ENCODE measurements around the gene EIF4G1. TPM values are rescaled to one million over a fixed set of nuclear protein-coding genes. Genes with fewer than 3 reads are reported as not detected.

EIF4G1 gene
- total RNA-seq, 3 donors from 2014 or later = 990 to 1,057 (median 1,007) TPM

DNA sequence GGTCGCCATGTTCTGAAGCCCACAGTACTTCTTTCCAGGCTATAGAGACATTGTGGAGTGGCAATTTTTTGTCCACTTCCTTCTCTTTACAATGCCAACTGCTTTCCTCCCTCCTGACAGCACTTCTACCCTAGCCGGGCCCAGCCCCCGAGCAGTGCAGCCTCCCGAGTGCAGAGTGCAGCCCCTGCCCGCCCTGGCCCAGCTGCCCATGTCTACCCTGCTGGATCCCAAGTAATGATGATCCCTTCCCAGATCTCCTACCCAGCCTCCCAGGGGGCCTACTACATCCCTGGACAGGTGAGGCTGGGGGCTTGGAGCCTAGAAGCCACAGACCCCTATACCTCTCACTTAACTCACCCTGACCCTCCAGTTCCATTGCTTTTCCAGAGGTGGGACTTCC is 2.8 kb downstream of the EIF4G1 start:
- H3K4me1 Mint-ChIP-seq (ENCODE audit: low read depth) = peaks cover 32% of the 10 kb centered on the region
- DNase-seq = no peak
- no peaks in the 10 kb centered on the region for H3K9me3 Mint-ChIP-seq
- H3K36me3 Mint-ChIP-seq (ENCODE audit: insufficient read depth) = peaks cover 39% of the 10 kb centered on the region
- no peak for ATAC-seq
- H3K4me3 Mint-ChIP-seq = peak overlapping the region; percentile 87
- H3K27me3 Mint-ChIP-seq (ENCODE audit: low read depth) = no peaks in the 10 kb centered on the region

DNA sequence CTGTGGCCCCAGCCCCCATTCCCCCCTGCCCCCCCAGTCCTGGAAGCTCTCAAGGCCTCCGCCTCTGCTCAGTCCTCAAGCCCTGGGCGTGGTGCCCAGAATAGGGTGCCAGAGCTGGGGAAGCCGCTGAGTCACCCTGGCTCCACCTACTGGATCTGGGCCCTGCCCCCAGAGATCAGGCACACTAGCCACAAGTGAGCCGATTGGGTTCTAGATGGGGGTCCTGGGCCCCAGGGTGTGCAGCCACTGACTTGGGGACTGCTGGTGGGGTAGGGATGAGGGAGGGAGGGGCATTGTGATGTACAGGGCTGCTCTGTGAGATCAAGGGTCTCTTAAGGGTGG is 5.7 kb downstream of the EIF4G1 start:
- DNase-seq (peak; percentile 52), ATAC-seq (peak; percentile 57 to 60)
- H3K4me1 Mint-ChIP-seq (ENCODE audit: low read depth) = peaks cover 36% of the 10 kb centered on the region
- H3K27me3 Mint-ChIP-seq (ENCODE audit: low read depth) = no peaks in the 10 kb centered on the region
- H3K36me3 Mint-ChIP-seq (ENCODE audit: insufficient read depth) = peaks cover 58% of the 10 kb centered on the region
- no peaks in the 10 kb centered on the region for H3K9me3 Mint-ChIP-seq
- no peak overlapping the region for H3K4me3 Mint-ChIP-seq

DNA sequence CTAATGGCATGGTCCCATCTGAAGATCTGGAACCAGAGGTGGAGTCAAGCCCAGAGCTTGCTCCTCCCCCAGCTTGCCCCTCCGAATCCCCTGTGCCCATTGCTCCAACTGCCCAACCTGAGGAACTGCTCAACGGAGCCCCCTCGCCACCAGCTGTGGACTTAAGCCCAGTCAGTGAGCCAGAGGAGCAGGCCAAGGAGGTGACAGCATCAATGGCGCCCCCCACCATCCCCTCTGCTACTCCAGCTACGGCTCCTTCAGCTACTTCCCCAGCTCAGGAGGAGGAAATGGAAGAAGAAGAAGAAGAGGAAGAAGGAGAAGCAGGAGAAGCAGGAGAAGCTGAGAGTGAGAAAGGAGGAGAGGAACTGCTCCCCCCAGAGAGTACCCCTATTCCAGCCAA is 7.3 kb downstream of the EIF4G1 start:
- Mint-ChIP-seq H3K4me3 (no peak overlapping the region), H3K36me3 (ENCODE audit: insufficient read depth) (peaks cover 65% of the 10 kb centered on the region), H3K9me3 (no peaks in the 10 kb centered on the region), H3K27me3 (ENCODE audit: low read depth) (no peaks in the 10 kb centered on the region), H3K4me1 (ENCODE audit: low read depth) (peaks cover 40% of the 10 kb centered on the region)
- ATAC-seq (no peak), DNase-seq (no peak)

DNA sequence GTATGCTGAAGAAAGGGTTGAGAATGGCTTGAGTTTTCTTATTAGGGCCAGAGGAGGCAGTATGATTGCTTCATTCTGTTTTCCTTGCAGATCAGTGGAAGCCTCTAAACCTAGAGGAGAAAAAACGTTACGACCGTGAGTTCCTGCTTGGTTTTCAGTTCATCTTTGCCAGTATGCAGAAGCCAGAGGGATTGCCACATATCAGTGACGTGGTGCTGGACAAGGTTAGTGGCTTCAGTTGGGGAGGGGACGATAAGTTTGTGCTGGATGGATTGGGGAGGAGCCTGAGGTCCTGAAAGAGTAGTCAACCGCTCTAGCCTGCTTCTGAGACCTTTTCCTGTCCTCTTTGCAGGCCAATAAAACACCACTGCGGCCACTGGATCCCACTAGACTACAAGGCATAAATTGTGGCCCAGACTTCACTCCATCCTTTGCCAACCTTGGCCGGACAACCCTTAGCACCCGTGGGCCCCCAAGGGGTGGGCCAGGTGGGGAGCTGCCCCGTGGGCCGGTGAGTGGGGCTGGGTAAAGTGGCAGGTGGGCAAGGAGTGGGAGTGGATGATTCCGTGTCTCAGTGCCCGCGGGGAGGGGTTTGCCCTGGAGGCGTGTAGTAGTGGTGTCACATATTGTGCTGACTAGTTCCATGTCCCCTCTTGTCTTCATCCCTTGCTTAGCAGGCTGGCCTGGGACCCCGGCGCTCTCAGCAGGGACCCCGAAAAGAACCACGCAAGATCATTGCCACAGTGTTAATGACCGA is 8.5 kb downstream of the EIF4G1 start:
- H3K27me3 Mint-ChIP-seq (ENCODE audit: low read depth) = no peaks in the 10 kb centered on the region
- H3K4me3 Mint-ChIP-seq = no peak overlapping the region
- peaks cover 66% of the 10 kb centered on the region for H3K36me3 Mint-ChIP-seq (ENCODE audit: insufficient read depth)

DNA sequence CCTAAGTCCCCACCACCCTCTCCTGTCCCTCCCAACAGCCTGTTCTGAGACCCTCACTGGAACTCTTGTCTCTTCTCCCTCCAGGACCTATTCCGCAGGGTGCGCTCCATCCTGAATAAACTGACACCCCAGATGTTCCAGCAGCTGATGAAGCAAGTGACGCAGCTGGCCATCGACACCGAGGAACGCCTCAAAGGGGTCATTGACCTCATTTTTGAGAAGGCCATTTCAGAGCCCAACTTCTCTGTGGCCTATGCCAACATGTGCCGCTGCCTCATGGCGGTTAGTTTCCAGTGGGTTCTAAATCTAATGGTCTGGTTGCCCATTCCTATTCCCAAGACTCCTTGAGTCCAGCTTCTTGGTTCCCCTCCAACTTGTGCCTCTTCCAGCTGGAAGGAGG is 9.3 kb downstream of the EIF4G1 start:
- Mint-ChIP-seq H3K27me3 (ENCODE audit: low read depth) (no peaks in the 10 kb centered on the region), H3K36me3 (ENCODE audit: insufficient read depth) (peaks cover 71% of the 10 kb centered on the region), H3K4me1 (ENCODE audit: low read depth) (peaks cover 24% of the 10 kb centered on the region), H3K4me3 (no peak overlapping the region), H3K9me3 (no peaks in the 10 kb centered on the region)
- DNase-seq = no peak
- ATAC-seq = no peak

More for the DNA sequence above, 8.5 kb downstream of the EIF4G1 start:
- no peaks in the 10 kb centered on the region for H3K9me3 Mint-ChIP-seq
- no peak for ATAC-seq
- DNase-seq = no peak
- H3K4me1 Mint-ChIP-seq (ENCODE audit: low read depth) = peaks cover 27% of the 10 kb centered on the region

DNA sequence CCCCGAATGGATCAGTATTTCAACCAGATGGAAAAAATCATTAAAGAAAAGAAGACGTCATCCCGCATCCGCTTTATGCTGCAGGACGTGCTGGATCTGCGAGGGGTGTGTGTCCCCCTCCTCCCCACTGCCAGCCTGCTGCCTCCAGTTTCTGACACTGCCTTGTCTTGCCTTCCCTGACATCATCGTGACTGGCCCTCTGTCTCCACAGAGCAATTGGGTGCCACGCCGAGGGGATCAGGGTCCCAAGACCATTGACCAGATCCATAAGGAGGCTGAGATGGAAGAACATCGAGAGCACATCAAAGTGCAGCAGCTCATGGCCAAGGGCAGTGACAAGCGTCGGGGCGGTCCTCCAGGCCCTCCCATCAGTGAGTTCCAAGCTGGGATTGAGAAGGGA is 10.9 kb downstream of the EIF4G1 start:
- no peaks in the 10 kb centered on the region for H3K27me3 Mint-ChIP-seq (ENCODE audit: low read depth)
- DNase-seq (no peak), ATAC-seq (no peak)
- peaks cover 79% of the 10 kb centered on the region for H3K36me3 Mint-ChIP-seq (ENCODE audit: insufficient read depth)
- no peaks in the 10 kb centered on the region for H3K9me3 Mint-ChIP-seq
- peaks cover 15% of the 10 kb centered on the region for H3K4me1 Mint-ChIP-seq (ENCODE audit: low read depth)
- no peak overlapping the region for H3K4me3 Mint-ChIP-seq

DNA sequence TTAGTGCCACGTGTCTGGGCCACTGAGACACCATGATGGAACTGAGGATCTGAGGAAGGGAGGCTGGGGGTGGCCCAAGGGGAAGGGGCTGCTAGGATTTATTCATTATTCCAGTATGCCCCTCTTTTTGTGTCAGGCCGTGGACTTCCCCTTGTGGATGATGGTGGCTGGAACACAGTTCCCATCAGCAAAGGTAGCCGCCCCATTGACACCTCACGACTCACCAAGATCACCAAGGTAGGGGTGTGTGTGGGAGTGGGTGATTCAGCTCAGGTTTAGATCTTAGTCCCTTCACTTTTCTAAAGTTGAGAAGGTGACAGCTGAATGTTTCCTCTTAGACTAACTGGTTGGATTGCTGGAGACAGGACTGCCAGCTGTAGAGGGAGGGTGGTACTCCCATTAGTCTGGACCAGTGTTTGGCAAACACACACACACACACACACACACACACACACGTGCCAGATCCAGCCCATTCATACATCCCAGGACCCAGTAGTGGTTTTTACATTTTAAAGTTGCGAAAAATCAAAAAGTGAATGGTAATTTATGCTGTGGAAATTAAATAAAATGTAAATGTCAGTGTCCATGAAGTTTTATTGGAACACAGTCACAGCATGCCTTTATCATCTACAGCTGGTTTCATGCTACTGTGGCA is 11.4 kb downstream of the EIF4G1 start:
- peaks cover 15% of the 10 kb centered on the region for H3K4me1 Mint-ChIP-seq (ENCODE audit: low read depth)
- no peaks in the 10 kb centered on the region for H3K9me3 Mint-ChIP-seq
- ATAC-seq = peak; percentile 82 to 91
- peaks cover 79% of the 10 kb centered on the region for H3K36me3 Mint-ChIP-seq (ENCODE audit: insufficient read depth)
- no peaks in the 10 kb centered on the region for H3K27me3 Mint-ChIP-seq (ENCODE audit: low read depth)
- peak; percentile 39 for DNase-seq
- no peak overlapping the region for H3K4me3 Mint-ChIP-seq

DNA sequence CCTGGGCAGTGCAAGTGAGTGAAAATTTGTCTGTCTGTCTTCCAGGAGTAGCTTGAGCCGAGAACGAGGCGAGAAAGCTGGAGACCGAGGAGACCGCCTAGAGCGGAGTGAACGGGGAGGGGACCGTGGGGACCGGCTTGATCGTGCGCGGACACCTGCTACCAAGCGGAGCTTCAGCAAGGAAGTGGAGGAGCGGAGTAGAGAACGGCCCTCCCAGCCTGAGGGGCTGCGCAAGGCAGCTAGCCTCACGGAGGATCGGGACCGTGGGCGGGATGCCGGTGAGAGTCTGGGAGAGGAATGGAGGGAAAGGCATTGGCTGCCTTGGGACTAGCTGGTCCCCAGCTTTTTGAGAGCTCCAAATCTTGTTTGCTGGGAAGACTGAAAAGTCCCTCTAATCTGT is 12.8 kb downstream of the EIF4G1 start:
- no peaks in the 10 kb centered on the region for H3K27me3 Mint-ChIP-seq (ENCODE audit: low read depth)
- DNase-seq = no peak
- peaks cover 15% of the 10 kb centered on the region for H3K4me1 Mint-ChIP-seq (ENCODE audit: low read depth)
- no peak overlapping the region for H3K4me3 Mint-ChIP-seq
- peaks cover 79% of the 10 kb centered on the region for H3K36me3 Mint-ChIP-seq (ENCODE audit: insufficient read depth)
- ATAC-seq = no peak
- H3K9me3 Mint-ChIP-seq = no peaks in the 10 kb centered on the region

DNA sequence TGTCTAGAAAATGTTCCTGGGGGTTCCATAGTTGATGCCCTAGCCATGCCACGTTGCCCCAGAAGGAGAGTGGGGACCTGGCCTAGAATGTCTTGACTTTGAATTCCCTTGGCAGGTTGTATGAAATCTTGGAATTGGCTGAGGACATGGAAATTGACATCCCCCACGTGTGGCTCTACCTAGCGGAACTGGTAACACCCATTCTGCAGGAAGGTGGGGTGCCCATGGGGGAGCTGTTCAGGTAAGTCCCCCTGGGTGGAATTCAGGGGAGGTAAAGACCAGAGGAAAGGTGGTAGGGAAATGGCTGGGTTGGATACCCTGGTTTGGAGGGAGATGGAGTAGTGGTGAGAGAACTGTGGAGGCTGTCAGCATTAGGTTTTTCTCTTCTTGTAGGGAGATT is 14.1 kb downstream of the EIF4G1 start:
- Mint-ChIP-seq H3K4me3 (no peak overlapping the region), H3K4me1 (ENCODE audit: low read depth) (peaks cover 28% of the 10 kb centered on the region), H3K27me3 (ENCODE audit: low read depth) (no peaks in the 10 kb centered on the region), H3K36me3 (ENCODE audit: insufficient read depth) (peaks cover 85% of the 10 kb centered on the region), H3K9me3 (no peaks in the 10 kb centered on the region)
- no peak for DNase-seq
- no peak for ATAC-seq

DNA sequence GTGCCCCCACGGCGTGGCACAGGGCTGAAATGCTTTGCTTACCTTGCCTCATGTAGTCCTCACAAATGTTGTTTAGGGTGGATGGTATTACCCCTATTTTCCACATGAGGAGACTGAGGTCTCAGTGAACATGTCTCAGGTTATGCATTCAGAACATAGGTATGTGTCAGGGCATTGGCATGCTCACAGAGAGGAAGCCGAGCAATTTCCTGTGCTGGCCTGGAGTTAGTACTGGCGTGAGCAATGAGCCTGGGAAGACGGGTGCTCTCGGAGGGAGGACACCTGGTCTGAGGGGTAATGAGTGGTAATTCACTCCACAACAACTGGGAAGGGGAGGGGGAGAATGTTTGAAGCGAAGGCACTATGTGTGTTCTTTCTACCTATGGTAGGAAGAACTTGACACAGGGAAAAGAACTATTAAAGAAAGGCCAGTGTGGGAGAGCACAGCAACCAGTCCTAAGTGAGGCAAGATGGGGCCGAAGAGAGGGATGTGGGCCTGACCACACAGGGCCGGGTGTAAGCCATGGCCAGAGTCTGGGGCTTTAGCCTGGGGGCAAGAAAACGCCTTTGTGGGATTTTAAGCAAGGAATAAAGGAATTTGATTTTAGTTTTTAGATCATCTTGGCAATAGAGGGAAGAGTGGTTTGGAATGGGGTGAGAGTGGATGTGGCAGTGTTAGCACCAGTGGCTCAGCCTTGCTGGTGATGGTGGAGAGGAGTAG is 18.1 kb downstream of the EIF4G1 start:
- ATAC-seq = no peak
- Mint-ChIP-seq H3K9me3 (no peaks in the 10 kb centered on the region), H3K36me3 (ENCODE audit: insufficient read depth) (peaks cover 63% of the 10 kb centered on the region), H3K27me3 (ENCODE audit: low read depth) (no peaks in the 10 kb centered on the region), H3K4me1 (ENCODE audit: low read depth) (peaks cover 44% of the 10 kb centered on the region), H3K4me3 (no peak overlapping the region)
- DNase-seq = no peak

DNA sequence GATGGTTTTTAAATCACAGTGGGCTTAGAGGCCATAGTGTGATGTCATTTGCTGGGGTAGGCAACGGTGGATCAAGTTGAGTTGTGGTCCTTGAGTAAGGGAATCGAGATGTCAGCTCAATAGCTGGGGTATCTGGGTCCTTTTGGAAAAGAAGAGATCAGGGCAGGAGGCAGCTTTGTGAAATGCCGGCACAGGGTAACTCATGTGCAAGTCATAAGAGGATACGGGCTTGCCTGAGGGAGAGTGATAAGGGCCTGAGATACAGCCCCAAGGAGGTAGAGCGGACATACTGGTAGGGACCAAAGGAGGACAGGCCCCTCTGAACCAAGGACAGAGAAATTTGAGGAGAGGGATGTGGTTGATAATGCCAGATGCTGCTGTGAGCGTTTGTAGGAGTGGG is 18.8 kb downstream of the EIF4G1 start:
- no peaks in the 10 kb centered on the region for H3K9me3 Mint-ChIP-seq
- H3K36me3 Mint-ChIP-seq (ENCODE audit: insufficient read depth) = peaks cover 57% of the 10 kb centered on the region
- DNase-seq (no peak), ATAC-seq (no peak)
- H3K27me3 Mint-ChIP-seq (ENCODE audit: low read depth) = no peaks in the 10 kb centered on the region
- no peak overlapping the region for H3K4me3 Mint-ChIP-seq
- peaks cover 51% of the 10 kb centered on the region for H3K4me1 Mint-ChIP-seq (ENCODE audit: low read depth)

DNA sequence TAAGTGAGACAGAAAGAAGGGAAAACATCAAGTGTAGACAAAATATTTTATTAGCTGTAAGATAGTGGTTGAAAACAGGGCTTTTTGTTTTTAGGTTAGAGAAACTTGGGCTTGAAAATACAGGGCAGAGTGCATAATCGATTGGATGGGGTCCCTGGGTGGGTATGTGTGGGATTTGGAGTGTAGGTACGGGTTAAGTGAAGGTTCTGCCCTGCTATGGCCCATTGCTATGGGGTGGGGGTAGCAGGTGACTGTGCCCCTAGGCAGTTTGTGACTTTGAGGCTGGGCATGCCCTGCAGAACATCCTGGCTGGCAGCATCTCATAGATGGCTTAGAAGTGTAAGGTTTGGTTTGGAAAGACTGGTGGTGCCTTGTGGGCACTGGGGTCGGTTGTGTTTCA is 19.3 kb downstream of the EIF4G1 start:
- ATAC-seq (no peak), DNase-seq (no peak)
- Mint-ChIP-seq H3K4me1 (ENCODE audit: low read depth) (peaks cover 52% of the 10 kb centered on the region), H3K4me3 (no peak overlapping the region), H3K27me3 (ENCODE audit: low read depth) (no peaks in the 10 kb centered on the region), H3K36me3 (ENCODE audit: insufficient read depth) (peaks cover 52% of the 10 kb centered on the region), H3K9me3 (no peaks in the 10 kb centered on the region)

DNA sequence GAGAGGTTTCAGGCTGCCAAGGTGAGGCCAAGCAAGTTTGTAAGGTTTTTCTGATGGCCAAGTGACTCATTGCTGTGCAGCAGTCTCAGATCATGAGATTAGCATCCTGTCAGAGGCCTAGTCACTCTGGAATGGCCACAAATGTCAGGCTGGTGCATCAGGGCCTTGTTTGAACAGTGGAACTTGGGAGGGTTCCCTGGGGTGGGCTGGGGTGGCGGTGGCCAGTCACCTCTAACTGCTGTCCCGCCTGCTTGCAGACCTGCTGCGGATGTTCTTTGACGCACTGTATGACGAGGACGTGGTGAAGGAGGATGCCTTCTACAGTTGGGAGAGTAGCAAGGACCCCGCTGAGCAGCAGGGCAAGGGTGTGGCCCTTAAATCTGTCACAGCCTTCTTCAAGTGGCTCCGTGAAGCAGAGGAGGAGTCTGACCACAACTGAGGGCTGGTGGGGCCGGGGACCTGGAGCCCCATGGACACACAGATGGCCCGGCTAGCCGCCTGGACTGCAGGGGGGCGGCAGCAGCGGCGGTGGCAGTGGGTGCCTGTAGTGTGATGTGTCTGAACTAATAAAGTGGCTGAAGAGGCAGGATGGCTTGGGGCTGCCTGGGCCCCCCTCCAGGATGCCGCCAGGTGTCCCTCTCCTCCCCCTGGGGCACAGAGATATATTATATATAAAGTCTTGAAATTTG is 20.2 kb downstream of the EIF4G1 start:
- Mint-ChIP-seq H3K27me3 (ENCODE audit: low read depth) (no peaks in the 10 kb centered on the region), H3K9me3 (no peaks in the 10 kb centered on the region), H3K36me3 (ENCODE audit: insufficient read depth) (peaks cover 42% of the 10 kb centered on the region), H3K4me3 (peak overlapping the region; percentile 56), H3K4me1 (ENCODE audit: low read depth) (peaks cover 54% of the 10 kb centered on the region)
- peak; percentile 69 to 71 for ATAC-seq
- DNase-seq = peak; percentile 35

DNA sequence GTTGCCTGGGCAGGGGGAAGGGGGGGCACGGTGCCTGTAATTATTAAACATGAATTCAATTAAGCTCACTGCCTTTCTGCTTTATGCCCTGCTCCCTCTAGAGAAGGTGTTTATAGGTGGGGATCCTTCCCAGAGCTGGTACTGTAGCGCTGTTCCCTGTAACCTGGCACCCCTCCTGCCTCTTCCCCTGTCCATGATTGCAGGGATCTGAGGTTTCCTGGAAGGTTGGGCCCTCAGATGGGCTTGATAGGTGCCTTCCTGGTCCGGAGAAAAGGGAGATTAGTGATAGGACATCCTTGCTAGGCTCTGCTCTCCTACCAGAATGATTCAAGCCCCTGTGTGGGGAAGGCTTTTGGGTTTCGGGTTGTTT is 20.9 kb downstream of the EIF4G1 start:
- no peaks in the 10 kb centered on the region for H3K9me3 Mint-ChIP-seq
- peak overlapping the region; percentile 89 for H3K4me3 Mint-ChIP-seq
- peaks cover 38% of the 10 kb centered on the region for H3K36me3 Mint-ChIP-seq (ENCODE audit: insufficient read depth)
- H3K4me1 Mint-ChIP-seq (ENCODE audit: low read depth) = peaks cover 54% of the 10 kb centered on the region
- no peak for DNase-seq
- no peaks in the 10 kb centered on the region for H3K27me3 Mint-ChIP-seq (ENCODE audit: low read depth)
- no peak for ATAC-seq
